HG03066 (cell line): Measurements from ENCODE around the gene SERPINA1.
"Not testable (repeated sequence)": the region's sequence is repeated elsewhere in the genome, so short reads cannot be mapped to it uniquely, and the experiment has no call there.

Source experiments
- ATAC-seq: cut with Tn5 transposase; IDR thresholded peaks from one replicate; pipeline ENCODE4 v1.9.1; 2021; ENCODE audit warnings: low read depth; ENCODE audit not compliant: unreplicated experiment

The SERPINA1 gene

GRCh38 chr14:94388384-94389103 lies at the start of gene SERPINA1:
TSS of gene SERPINA1 (minus strand) at chr14:94388602. CDS start at chr14:94383237, 5,365 bp downstream.
- ATAC-seq = no peak

- no peak for ATAC-seq
These were observed 40.2 kb upstream of the SERPINA1 start for GRCh38 chr14:94428610-94429009.

- ATAC-seq = no peak
These were observed 38.7 kb upstream of the SERPINA1 start for GRCh38 chr14:94427016-94427613.

- ATAC-seq = no peak
These were observed 38.1 kb upstream of the SERPINA1 start for GRCh38 chr14:94426526-94426925.

GRCh38 chr14:94424371-94424770 lies 36.0 kb upstream of the SERPINA1 start:
- ATAC-seq = no peak

GRCh38 chr14:94423453-94424056 lies 35.2 kb upstream of the SERPINA1 start:
- ATAC-seq = no peak

GRCh38 chr14:94421316-94421715 lies 32.9 kb upstream of the SERPINA1 start:
- ATAC-seq = no peak

- ATAC-seq = not testable (repeated sequence)
These were observed 29.2 kb upstream of the SERPINA1 start for GRCh38 chr14:94417497-94418205.

- no peak for ATAC-seq
These were observed 24.6 kb upstream of the SERPINA1 start for GRCh38 chr14:94412671-94413638.

GRCh38 chr14:94411638-94412037 lies 23.2 kb upstream of the SERPINA1 start:
- no peak for ATAC-seq

GRCh38 chr14:94409430-94409829 lies 21.0 kb upstream of the SERPINA1 start:
- not testable (repeated sequence) for ATAC-seq

GRCh38 chr14:94408546-94409095 lies 20.2 kb upstream of the SERPINA1 start:
- no peak for ATAC-seq

- no peak for ATAC-seq
These were observed 19.5 kb upstream of the SERPINA1 start for GRCh38 chr14:94407906-94408305.

- no peak for ATAC-seq
These were observed 18.5 kb upstream of the SERPINA1 start for GRCh38 chr14:94406910-94407309.

- no peak for ATAC-seq
These were observed 17.1 kb upstream of the SERPINA1 start for GRCh38 chr14:94405486-94405885.

GRCh38 chr14:94404561-94404960 lies 16.2 kb upstream of the SERPINA1 start:
- no peak for ATAC-seq

- ATAC-seq = no peak
These were observed 15.0 kb upstream of the SERPINA1 start for GRCh38 chr14:94403312-94403932.

- no peak for ATAC-seq
These were observed 12.7 kb upstream of the SERPINA1 start for GRCh38 chr14:94401083-94401482.

- ATAC-seq = no peak
These were observed 12.0 kb upstream of the SERPINA1 start for GRCh38 chr14:94400422-94400841.
